G401 (cell line): ENCODE measurements around the gene RAP1GAP. TPM values are rescaled to one million over a fixed set of nuclear protein-coding genes. Genes with fewer than 3 reads are reported as not detected.

ENCODE experiments used
- DNase-seq: peaks from one replicate; pipeline ENCODE4 v3.0.0-alpha.2; 2015; ENCODE audit warnings: low spot score
- in situ Hi-C: cut with HindIII; loops from 2 replicates; pipeline ENCODE4 v1.10.0; 2016; ENCODE audit warnings: low sequenced_read_pairs, mixed read lengths
- total RNA-seq: library from RNA; depleted of rRNA; stranded (reverse); fragments of >200 nt; shearing (Covaris generic); gene quantifications from 2 replicates; pipeline ENCODE4 v1.2.3, GENCODE V29; 2014

The RAP1GAP gene
- total RNA-seq, 1 experiment from 2014 or later: 3.7 TPM

- in situ Hi-C loops: no loop called here
- DNase-seq: no peak
These were observed 82.1 kb downstream of the RAP1GAP start for GRCh38 chr1:21586846-21587601.

- in situ Hi-C loops: no loop called here
- DNase-seq: no peak
These were observed 82.9 kb downstream of the RAP1GAP start for GRCh38 chr1:21586222-21586621.

GRCh38 chr1:21585037-21585436, 84.1 kb downstream of the RAP1GAP start:
- no peak for DNase-seq
- in situ Hi-C loops: no loop called here

- in situ Hi-C loops: no loop called here
- no peak for DNase-seq
These were observed 85.1 kb downstream of the RAP1GAP start for GRCh38 chr1:21584096-21584495.

GRCh38 chr1:21579791-21580190, 89.4 kb downstream of the RAP1GAP start:
- in situ Hi-C loops: no loop called here
- no peak for DNase-seq

- in situ Hi-C loops: no loop called here
- DNase-seq: no peak
These were observed 91.2 kb downstream of the RAP1GAP start for GRCh38 chr1:21577933-21578332.

- in situ Hi-C loops: no loop called here
- no peak for DNase-seq
These were observed 91.8 kb downstream of the RAP1GAP start for GRCh38 chr1:21577324-21577723.

GRCh38 chr1:21576798-21577187, 92.4 kb downstream of the RAP1GAP start:
- no peak for DNase-seq
- in situ Hi-C loops: no loop called here

- no peak for DNase-seq
- in situ Hi-C loops: no loop called here
These were observed 92.9 kb downstream of the RAP1GAP start for GRCh38 chr1:21576031-21576797.

- no peak for DNase-seq
- in situ Hi-C loops: no loop called here
These were observed 93.7 kb downstream of the RAP1GAP start for GRCh38 chr1:21575351-21575942.

- no peak for DNase-seq
- in situ Hi-C loops: no loop called here
These were observed 94.5 kb downstream of the RAP1GAP start for GRCh38 chr1:21574466-21575151.

GRCh38 chr1:21573971-21574465, 95.1 kb downstream of the RAP1GAP start:
- in situ Hi-C loops: no loop called here
- peak; percentile 95 for DNase-seq

- in situ Hi-C loops: no loop called here
- DNase-seq: peak; percentile 16
These were observed 95.7 kb downstream of the RAP1GAP start for GRCh38 chr1:21573475-21573874.

GRCh38 chr1:21572735-21573277, 96.4 kb downstream of the RAP1GAP start:
- in situ Hi-C loops: no loop called here

GRCh38 chr1:21572221-21572620, 96.9 kb downstream of the RAP1GAP start:
- peak; percentile 35 for DNase-seq
- in situ Hi-C loops: no loop called here

More at GRCh38 chr1:21572735-21573277, 96.4 kb downstream of the RAP1GAP start:
- DNase-seq: peak; percentile 20

GRCh38 chr1:21570885-21571284, 98.3 kb downstream of the RAP1GAP start:
- in situ Hi-C loops: no loop called here

GRCh38 chr1:21570528-21570875, 98.7 kb downstream of the RAP1GAP start:
- no peak for DNase-seq
- in situ Hi-C loops: no loop called here

More at GRCh38 chr1:21570885-21571284, 98.3 kb downstream of the RAP1GAP start:
- no peak for DNase-seq

GRCh38 chr1:21569820-21570527, 99.2 kb downstream of the RAP1GAP start:
- in situ Hi-C loops: no loop called here

More at GRCh38 chr1:21569820-21570527, 99.2 kb downstream of the RAP1GAP start:
- DNase-seq: no peak
